Fibroblast of lung (primary cell): ENCODE measurements around the gene THUMPD2.

ENCODE experiments used
- EZH2 ChIP-seq: IDR thresholded peaks from 2 replicates; pipeline ENCODE4 v1.5.1; 2012; ENCODE audit warnings: low read length, control low read depth, mild to moderate bottlenecking; ENCODE audit errors: missing control alignments
- TF ChIP-seq, protein P1 (sequence below), 2 donors: IDR thresholded peaks in 1 of 2; conservative IDR thresholded peaks in 1 of 2; 1 replicate in 1 of 2; 2 replicates in 1 of 2; pipeline ENCODE4 v1.5.1; 2011 to 2012; ENCODE audit warnings: low read length in 2 of 2, control low read depth in 1 of 2, inconsistent platforms in 1 of 2, low read depth in 1 of 2, mild to moderate bottlenecking in 1 of 2

- TF ChIP-seq, protein P1, sequence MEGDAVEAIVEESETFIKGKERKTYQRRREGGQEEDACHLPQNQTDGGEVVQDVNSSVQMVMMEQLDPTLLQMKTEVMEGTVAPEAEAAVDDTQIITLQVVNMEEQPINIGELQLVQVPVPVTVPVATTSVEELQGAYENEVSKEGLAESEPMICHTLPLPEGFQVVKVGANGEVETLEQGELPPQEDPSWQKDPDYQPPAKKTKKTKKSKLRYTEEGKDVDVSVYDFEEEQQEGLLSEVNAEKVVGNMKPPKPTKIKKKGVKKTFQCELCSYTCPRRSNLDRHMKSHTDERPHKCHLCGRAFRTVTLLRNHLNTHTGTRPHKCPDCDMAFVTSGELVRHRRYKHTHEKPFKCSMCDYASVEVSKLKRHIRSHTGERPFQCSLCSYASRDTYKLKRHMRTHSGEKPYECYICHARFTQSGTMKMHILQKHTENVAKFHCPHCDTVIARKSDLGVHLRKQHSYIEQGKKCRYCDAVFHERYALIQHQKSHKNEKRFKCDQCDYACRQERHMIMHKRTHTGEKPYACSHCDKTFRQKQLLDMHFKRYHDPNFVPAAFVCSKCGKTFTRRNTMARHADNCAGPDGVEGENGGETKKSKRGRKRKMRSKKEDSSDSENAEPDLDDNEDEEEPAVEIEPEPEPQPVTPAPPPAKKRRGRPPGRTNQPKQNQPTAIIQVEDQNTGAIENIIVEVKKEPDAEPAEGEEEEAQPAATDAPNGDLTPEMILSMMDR (conservative IDR thresholded peaks at IDR 0.05 in 1 of 2, IDR thresholded peaks at IDR 0.05 in 1 of 2; ENCODE audit: low read depth in 1 of 2, low read length in 2 of 2) = no peak
- TF ChIP-seq EZH2 = no peak
These were observed 89.7 kb downstream of the THUMPD2 start for GRCh38 chr2:39689272-39689841.
